Mesendoderm (in vitro differentiated cells): ENCODE data around the gene SLCO4A1.

Experiments
- DNase-seq: peaks from one replicate; pipeline ENCODE4 v3.0.0; 2013
- H2AK5ac ChIP-seq: 2 replicates; pipeline ENCODE4 v1.6.1; 2013; ENCODE audit warnings: low read length, inconsistent platforms
- H2BK120ac ChIP-seq: 2 replicates; pipeline ENCODE4 v1.6.1; 2013; ENCODE audit warnings: low read depth, mild to moderate bottlenecking, low read length, moderate library complexity, mixed read lengths
- H2BK15ac ChIP-seq: replicated peaks from 2 replicates; pipeline ENCODE4 v1.6.1; 2013; ENCODE audit warnings: low read depth, mild to moderate bottlenecking, moderate library complexity
- H2BK5ac ChIP-seq: 2 replicates; pipeline ENCODE4 v1.6.1; 2013; ENCODE audit warnings: low read length, inconsistent platforms
- H3K18ac ChIP-seq: 2 replicates; pipeline ENCODE4 v1.6.1; 2013; ENCODE audit warnings: mild to moderate bottlenecking, low read length, mixed read lengths
- H3K23ac ChIP-seq: one replicate; pipeline ENCODE4 v1.6.1; 2013; ENCODE audit warnings: low read length
- H3K27ac ChIP-seq: 2 replicates; pipeline ENCODE4 v1.5.1; 2013; ENCODE audit warnings: low read depth, mild to moderate bottlenecking, inconsistent platforms, low read length, moderate library complexity
- H3K27me3 ChIP-seq: 2 replicates; pipeline ENCODE4 v1.6.1; 2013; ENCODE audit warnings: low read length, control low read depth, mild to moderate bottlenecking, inconsistent platforms; ENCODE audit not compliant: insufficient read depth, poor library complexity
- H3K36me3 ChIP-seq: 2 replicates; pipeline ENCODE4 v1.6.1; 2013; ENCODE audit warnings: low read length, inconsistent platforms; ENCODE audit not compliant: control insufficient read depth, insufficient read depth
- H3K4ac ChIP-seq: one replicate; pipeline ENCODE4 v1.6.1; 2013; ENCODE audit warnings: low read depth, mild to moderate bottlenecking, low read length, moderate library complexity
- H3K4me1 ChIP-seq: 2 replicates; pipeline ENCODE4 v1.6.1; 2013; ENCODE audit warnings: low read depth, low read length, inconsistent platforms; ENCODE audit not compliant: control insufficient read depth
- H3K4me2 ChIP-seq: 2 replicates; pipeline ENCODE4 v1.6.1; 2013; ENCODE audit warnings: low read length
- H3K4me3 ChIP-seq: 2 replicates; pipeline ENCODE4 v1.5.1; 2013; ENCODE audit warnings: mild to moderate bottlenecking, low read length
- H3K56ac ChIP-seq: one replicate; pipeline ENCODE4 v1.6.1; 2013; ENCODE audit warnings: low read length
- H3K79me1 ChIP-seq: 2 replicates; pipeline ENCODE4 v1.6.1; 2013; ENCODE audit warnings: low read length, inconsistent platforms
- H3K79me2 ChIP-seq: 2 replicates; pipeline ENCODE4 v1.6.1; 2013; ENCODE audit warnings: mild to moderate bottlenecking, low read length; ENCODE audit not compliant: control insufficient read depth, insufficient read depth
- H3K9ac ChIP-seq: 2 replicates; pipeline ENCODE4 v1.6.1; 2013; ENCODE audit warnings: low read length, inconsistent platforms
- H4K5ac ChIP-seq: one replicate; pipeline ENCODE4 v1.6.1; 2013; ENCODE audit warnings: low read length
- H4K8ac ChIP-seq: one replicate; pipeline ENCODE4 v1.6.1; 2013; ENCODE audit warnings: low read depth, mild to moderate bottlenecking, control low read depth, low read length, moderate library complexity
- WGBS: extraction: QIAGEN DNeasy Blood & Tissue Kit; methylation state at CpG from one replicate; pipeline ENCODE4 v1.1.7; 2013; ENCODE audit warnings: low lambda C conversion rate, missing lambda C conversion rate; ENCODE audit not compliant: insufficient coverage; ENCODE audit errors: extremely low coverage; 5-methylcytosine and 5-hydroxymethylcytosine counted together

SLCO4A1 gene

DNA sequence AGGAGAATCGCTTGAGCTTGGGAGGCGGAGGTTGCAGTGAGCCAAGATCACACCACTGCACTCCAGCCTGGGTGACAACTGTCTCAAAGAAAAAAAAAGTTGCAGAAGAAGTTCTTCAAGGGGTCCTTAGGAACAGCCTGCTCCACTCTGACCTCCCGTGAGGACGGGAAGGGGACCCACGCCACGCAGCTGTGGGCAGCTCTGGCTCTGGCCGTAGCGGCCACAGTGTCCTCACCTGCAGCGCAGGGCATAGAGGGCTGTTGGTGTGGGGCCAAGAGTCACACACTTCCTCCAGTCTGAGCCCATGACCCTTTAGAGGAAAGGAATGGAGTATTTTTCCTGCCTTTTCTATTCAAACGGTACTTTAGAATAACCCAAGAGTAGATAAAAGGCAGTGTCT, 71.7 kb downstream of the SLCO4A1 start:
- H3K4me2 ChIP-seq: no peak overlapping the region
- H3K36me3 ChIP-seq: no peaks in the 10 kb centered on the region
- no peaks in the 10 kb centered on the region for H3K79me1 ChIP-seq
- no peaks in the 10 kb centered on the region for H3K79me2 ChIP-seq
- H3K56ac ChIP-seq: no peak overlapping the region
- no CpG with 5 or more reads among the region's 10 CpGs for WGBS
- H3K23ac ChIP-seq: no peak overlapping the region
- no peak overlapping the region for H4K8ac ChIP-seq
- DNase-seq: no peak
- H3K9ac ChIP-seq: no peak overlapping the region
- no peak overlapping the region for H3K4ac ChIP-seq
- H3K27ac ChIP-seq: no peak overlapping the region
- H3K27me3 ChIP-seq: peaks cover 7% of the 10 kb centered on the region
- no peak overlapping the region for H2BK5ac ChIP-seq
- no peak overlapping the region for H2AK5ac ChIP-seq
- no peak overlapping the region for H2BK15ac ChIP-seq
- no peaks in the 10 kb centered on the region for H3K4me1 ChIP-seq
- no peak overlapping the region for H2BK120ac ChIP-seq
- H3K4me3 ChIP-seq: no peak overlapping the region
- H4K5ac ChIP-seq: no peak overlapping the region
- H3K18ac ChIP-seq: no peak overlapping the region

DNA sequence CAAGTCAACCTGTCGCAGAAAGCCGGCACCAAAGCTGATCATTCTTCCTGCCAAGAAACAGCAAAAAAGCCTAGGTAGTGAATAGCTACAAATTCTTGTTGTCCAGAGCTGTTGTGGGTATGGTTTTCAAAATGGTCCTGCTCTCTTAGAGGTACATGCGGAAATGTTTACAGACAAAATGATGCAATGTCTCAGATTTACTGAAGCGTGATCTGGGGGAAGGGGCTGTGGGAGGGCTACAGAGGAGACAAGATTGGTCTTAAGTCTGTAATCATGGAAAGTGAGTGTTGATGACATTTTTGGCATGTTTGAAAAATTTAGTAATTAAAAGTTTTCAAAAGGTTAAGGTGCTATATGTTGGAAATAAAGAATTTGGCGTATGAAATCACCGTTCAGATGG, 72.5 kb downstream of the SLCO4A1 start:
- no peak overlapping the region for H2BK15ac ChIP-seq
- no peak overlapping the region for H3K9ac ChIP-seq
- no peak overlapping the region for H2BK120ac ChIP-seq
- no peak overlapping the region for H3K27ac ChIP-seq
- no peak overlapping the region for H3K56ac ChIP-seq
- H3K79me1 ChIP-seq: no peaks in the 10 kb centered on the region
- H2BK5ac ChIP-seq: no peak overlapping the region
- no peaks in the 10 kb centered on the region for H3K36me3 ChIP-seq
- no peak overlapping the region for H2AK5ac ChIP-seq
- WGBS: 100% methylated on average over 2 of the region's 6 CpGs
- H3K4ac ChIP-seq: no peak overlapping the region
- H4K5ac ChIP-seq: no peak overlapping the region
- H4K8ac ChIP-seq: no peak overlapping the region
- no peak for DNase-seq
- H3K23ac ChIP-seq: no peak overlapping the region
- H3K4me1 ChIP-seq: no peaks in the 10 kb centered on the region
- H3K79me2 ChIP-seq: no peaks in the 10 kb centered on the region
- no peak overlapping the region for H3K4me2 ChIP-seq
- peaks cover 3% of the 10 kb centered on the region for H3K27me3 ChIP-seq
- H3K18ac ChIP-seq: no peak overlapping the region
- H3K4me3 ChIP-seq: no peak overlapping the region

DNA sequence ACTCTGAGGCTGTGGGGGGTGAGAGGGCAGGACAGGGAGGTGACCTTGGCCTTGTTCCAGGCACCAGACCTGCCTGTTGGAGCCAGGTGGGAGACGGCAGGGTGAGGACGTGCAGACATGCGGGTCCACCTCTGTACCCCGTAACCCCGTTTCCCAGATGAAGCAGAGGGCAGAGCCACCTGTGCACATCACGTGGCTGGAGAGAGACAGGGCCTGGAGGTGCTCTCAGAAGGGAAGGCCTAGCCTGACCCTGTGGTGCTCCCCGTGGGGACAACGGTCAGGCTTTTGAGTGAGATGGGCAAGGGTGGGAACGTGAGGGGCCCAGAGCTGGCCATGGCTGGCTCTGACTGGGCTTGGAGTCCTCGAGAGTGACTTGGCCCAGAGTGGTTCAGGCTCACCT, 72.9 kb downstream of the SLCO4A1 start:
- Histone ChIP-seq H3K4me3 (no peak overlapping the region), H3K79me2 (no peaks in the 10 kb centered on the region), H3K4ac (no peak overlapping the region)

DNA sequence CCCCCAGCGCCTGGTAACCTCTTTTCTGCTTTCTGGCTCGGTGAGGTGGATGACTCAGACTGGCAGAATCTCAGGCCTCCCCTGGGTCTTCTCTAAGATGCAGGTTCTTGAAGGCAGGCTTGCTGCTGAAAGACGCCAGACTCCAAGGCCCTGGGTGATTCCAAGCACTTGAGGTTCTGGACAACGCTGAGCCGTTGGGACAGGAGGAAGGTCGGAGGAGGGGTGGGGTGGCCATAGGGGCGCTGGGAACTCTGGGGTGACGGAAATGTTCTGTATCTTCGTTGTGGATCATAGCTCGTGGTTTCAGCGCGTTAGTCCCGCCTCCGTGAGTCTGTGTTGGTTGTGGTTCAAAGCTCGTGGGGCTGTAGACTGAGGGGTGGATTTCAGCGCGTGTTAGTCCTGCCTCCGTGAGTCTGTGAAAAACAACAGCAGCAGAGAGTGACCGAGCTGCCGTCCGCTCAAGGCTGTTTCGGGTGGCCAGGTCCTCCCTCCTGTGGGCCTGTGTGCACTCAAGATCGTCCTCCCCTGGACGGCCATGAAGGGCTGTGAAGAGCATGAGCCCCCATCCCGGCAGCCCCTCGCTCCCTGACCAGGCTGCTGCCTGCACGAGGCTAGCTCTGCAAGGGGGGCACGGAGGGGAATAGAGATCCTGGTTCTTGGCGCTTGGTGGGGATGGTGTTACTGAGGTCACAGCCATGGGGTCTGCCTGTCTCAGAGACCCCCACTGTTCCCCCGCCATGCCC, 74.1 kb downstream of the SLCO4A1 start:
- Histone ChIP-seq H3K4me1 (no peaks in the 10 kb centered on the region), H3K36me3 (no peaks in the 10 kb centered on the region), H3K27ac (no peak overlapping the region), H3K23ac (no peak overlapping the region), H3K79me1 (no peaks in the 10 kb centered on the region), H4K8ac (no peak overlapping the region), H2BK120ac (no peak overlapping the region), H2AK5ac (no peak overlapping the region), H3K27me3 (no peaks in the 10 kb centered on the region), H3K79me2 (no peaks in the 10 kb centered on the region), H2BK5ac (no peak overlapping the region), H2BK15ac (no peak overlapping the region), H3K4me2 (no peak overlapping the region), H3K4me3 (no peak overlapping the region), H4K5ac (no peak overlapping the region), H3K56ac (no peak overlapping the region), H3K18ac (no peak overlapping the region), H3K9ac (no peak overlapping the region), H3K4ac (no peak overlapping the region)
- WGBS: no CpG with 5 or more reads among the region's 30 CpGs
- DNase-seq: no peak

More for the DNA sequence above, 72.9 kb downstream of the SLCO4A1 start:
- no peak overlapping the region for H3K56ac ChIP-seq
- H3K4me1 ChIP-seq: no peaks in the 10 kb centered on the region
- no peak overlapping the region for H2BK5ac ChIP-seq
- no peak overlapping the region for H4K8ac ChIP-seq
- no peaks in the 10 kb centered on the region for H3K79me1 ChIP-seq
- no peak overlapping the region for H3K27ac ChIP-seq
- no CpG with 5 or more reads among the region's 10 CpGs for WGBS
- H3K9ac ChIP-seq: no peak overlapping the region
- no peak overlapping the region for H3K18ac ChIP-seq
- no peak overlapping the region for H2BK15ac ChIP-seq
- DNase-seq: no peak
- no peaks in the 10 kb centered on the region for H3K27me3 ChIP-seq
- H4K5ac ChIP-seq: no peak overlapping the region
- no peaks in the 10 kb centered on the region for H3K36me3 ChIP-seq
- H3K4me2 ChIP-seq: no peak overlapping the region
- no peak overlapping the region for H2AK5ac ChIP-seq
- H2BK120ac ChIP-seq: no peak overlapping the region
- no peak overlapping the region for H3K23ac ChIP-seq

- Histone ChIP-seq H3K27ac (no peak overlapping the region), H4K8ac (no peak overlapping the region), H2BK120ac (no peak overlapping the region), H3K4me2 (no peak overlapping the region), H3K4me1 (no peaks in the 10 kb centered on the region), H2AK5ac (no peak overlapping the region), H4K5ac (no peak overlapping the region), H3K56ac (no peak overlapping the region), H3K4ac (no peak overlapping the region), H3K36me3 (no peaks in the 10 kb centered on the region), H3K79me1 (no peaks in the 10 kb centered on the region), H3K27me3 (no peaks in the 10 kb centered on the region), H3K9ac (no peak overlapping the region), H3K18ac (no peak overlapping the region), H3K23ac (no peak overlapping the region), H3K79me2 (no peaks in the 10 kb centered on the region), H3K4me3 (no peak overlapping the region), H2BK15ac (no peak overlapping the region), H2BK5ac (no peak overlapping the region)
- no CpG with 5 or more reads among the region's 11 CpGs for WGBS
- no peak for DNase-seq
Measured at GRCh38 chr20:62716941-62717310, 74.6 kb downstream of the SLCO4A1 start.

GRCh38 chr20:62717933-62718332, 75.6 kb downstream of the SLCO4A1 start:
- Histone ChIP-seq H2BK5ac (no peak overlapping the region), H3K23ac (no peak overlapping the region), H3K27me3 (no peaks in the 10 kb centered on the region), H2BK15ac (no peak overlapping the region), H3K79me2 (no peaks in the 10 kb centered on the region), H2BK120ac (no peak overlapping the region), H2AK5ac (no peak overlapping the region), H3K9ac (no peak overlapping the region), H3K27ac (no peak overlapping the region), H3K79me1 (no peaks in the 10 kb centered on the region), H3K18ac (no peak overlapping the region), H3K4ac (no peak overlapping the region), H3K36me3 (no peaks in the 10 kb centered on the region), H3K56ac (no peak overlapping the region), H3K4me1 (no peaks in the 10 kb centered on the region), H3K4me2 (no peak overlapping the region), H4K8ac (no peak overlapping the region), H4K5ac (no peak overlapping the region), H3K4me3 (no peak overlapping the region)
- DNase-seq: no peak
- WGBS: no CpG with 5 or more reads among the region's 18 CpGs
